ENCODE measurements around the gene TRDN.
"Not testable (repeated sequence)": the region's sequence is repeated elsewhere in the genome, so short reads cannot be mapped to it uniquely, and the experiment has no call there.

The TRDN gene

GRCh38 chr6:123489589-123489988 is 147.2 kb downstream of the TRDN start:
- no peak for DNase-seq

GRCh38 chr6:123480986-123481385 is 155.8 kb downstream of the TRDN start:
- DNase-seq = no peak

GRCh38 chr6:123472025-123472702 is 164.6 kb downstream of the TRDN start:
- not testable (repeated sequence) for DNase-seq

- DNase-seq = no peak
These were observed 169.4 kb downstream of the TRDN start for GRCh38 chr6:123467392-123467791.

- no peak for DNase-seq
These were observed 174.6 kb downstream of the TRDN start for GRCh38 chr6:123462152-123462551.

- DNase-seq = no peak
These were observed 178.5 kb downstream of the TRDN start for GRCh38 chr6:123458218-123458617.

- DNase-seq = no peak
These were observed 179.9 kb downstream of the TRDN start for GRCh38 chr6:123456836-123457235.

GRCh38 chr6:123454448-123454847 is 182.3 kb downstream of the TRDN start:
- DNase-seq = no peak

- not testable (repeated sequence) for DNase-seq
These were observed 183.7 kb downstream of the TRDN start for GRCh38 chr6:123453071-123453470.

- DNase-seq = no peak
These were observed 188.4 kb downstream of the TRDN start for GRCh38 chr6:123448306-123448884.

- DNase-seq = no peak
These were observed 189.3 kb downstream of the TRDN start for GRCh38 chr6:123447315-123447937.

- no peak for DNase-seq
These were observed 197.4 kb downstream of the TRDN start for GRCh38 chr6:123439371-123439770.

- DNase-seq = no peak
These were observed 202.6 kb downstream of the TRDN start for GRCh38 chr6:123434186-123434585.

GRCh38 chr6:123430970-123431369 is 205.8 kb downstream of the TRDN start:
- DNase-seq = no peak

- DNase-seq = no peak
These were observed 209.7 kb downstream of the TRDN start for GRCh38 chr6:123427008-123427407.

GRCh38 chr6:123423130-123423529 is 213.6 kb downstream of the TRDN start:
- DNase-seq = no peak

GRCh38 chr6:123420512-123420911 is 216.2 kb downstream of the TRDN start:
- no peak for DNase-seq

GRCh38 chr6:123418071-123418470 is 218.7 kb downstream of the TRDN start:
- no peak for DNase-seq

- DNase-seq = no peak
These were observed 219.2 kb downstream of the TRDN start for GRCh38 chr6:123417535-123417934.

- peak; percentile 74 for DNase-seq
These were observed 220.8 kb downstream of the TRDN start for GRCh38 chr6:123415844-123416468.

- no peak for DNase-seq
These were observed 231.8 kb downstream of the TRDN start for GRCh38 chr6:123404975-123405374.

- no peak for DNase-seq
These were observed 234.7 kb downstream of the TRDN start for GRCh38 chr6:123402052-123402451.

- no peak for DNase-seq
These were observed 238.7 kb downstream of the TRDN start for GRCh38 chr6:123398072-123398471.

- peak; percentile 67 for DNase-seq
These were observed 243.4 kb downstream of the TRDN start for GRCh38 chr6:123393331-123393730.
